Sigmoid colon (tissue), 7 donors: ENCODE data around the gene LRP1B. TPM values are rescaled to one million over a fixed set of nuclear protein-coding genes. Genes with fewer than 3 reads are reported as not detected.

ENCODE experiments used
- DNase-seq: peaks from one replicate; pipeline ENCODE4 v3.0.0-alpha.2; 2019
- H3K27ac ChIP-seq, 4 donors: fragments of 200-600 bp; sonication (generic); one replicate each; pipeline ENCODE4 v1.5.1; 2016 to 2019; ENCODE audit warnings: mild to moderate bottlenecking in 1 of 4
- H3K27me3 ChIP-seq, 3 donors: fragments of 200-600 bp; sonication (generic); one replicate each; pipeline ENCODE4 v1.5.1; 2019; ENCODE audit warnings: mild to moderate bottlenecking in 1 of 3
- H3K36me3 ChIP-seq, 4 donors: fragments of 200-600 bp; sonication (generic); one replicate each; pipeline ENCODE4 v1.5.1; 2016 to 2019
- H3K4me1 ChIP-seq, 4 donors: fragments of 200-600 bp; sonication (generic); one replicate each; pipeline ENCODE4 v1.5.1; 2017 to 2019
- H3K4me3 ChIP-seq, 4 donors: fragments of 200-600 bp; sonication (generic); one replicate each; pipeline ENCODE4 v1.5.1; 2017 to 2019; ENCODE audit warnings: mild to moderate bottlenecking in 2 of 4, moderate library complexity in 1 of 4
- H3K9me3 ChIP-seq, 4 donors: fragments of 200-600 bp in 3 of 4; sonication (generic) in 3 of 4; one replicate each; pipeline versions ENCODE4 v1.5.1 to v1.6.1; 2013 to 2019
- EP300 ChIP-seq, 4 donors: sonication (generic); formaldehyde crosslinking; IDR thresholded peaks; one replicate each; pipeline ENCODE4 v1.6.1; 2017; ENCODE audit warnings: antibody characterized with exemption in 4 of 4
- POLR2A ChIP-seq, 2 donors: fragments of 450-650 bp; IDR thresholded peaks; one replicate each; pipeline ENCODE4 v1.6.1; 2016; ENCODE audit warnings: antibody characterized with exemption in 2 of 2, mild to moderate bottlenecking in 2 of 2, moderate library complexity in 2 of 2
- POLR2AphosphoS5 ChIP-seq, 4 donors: sonication (generic); formaldehyde crosslinking; IDR thresholded peaks; one replicate each; pipeline ENCODE4 v1.6.1; 2017; ENCODE audit warnings: antibody characterized with exemption in 4 of 4
- WGBS, 2 donors: extraction: QIAGEN DNeasy Blood & Tissue Kit; methylation state at CpG; one replicate each; pipeline ENCODE4 v1.1.7; 2013; 5-methylcytosine and 5-hydroxymethylcytosine counted together
- intact Hi-C: fragments of 100-400 bp; cut with DNase I; formaldehyde crosslinking; loops from one replicate; pipeline ENCODE4 v1.15.1; 2023
- polyA plus RNA-seq, 3 donors: library from polyadenylated mRNA; stranded (reverse); fragments of 200-250 nt; gene quantifications; one replicate each; pipeline ENCODE4 v1.2.3, GENCODE V29; 2013
- total RNA-seq, 4 donors: library from RNA; depleted of rRNA; stranded (reverse); fragments of >200 nt; gene quantifications; one replicate each; pipeline ENCODE4 v1.1.0, GENCODE V29; 2016
- TF ChIP-seq, protein P1 (sequence below), 4 experiments: fragments of 450-650 bp in 3 of 4; fragments of 200-600 bp in 1 of 4; IDR thresholded peaks; one replicate each; pipeline ENCODE4 v1.5.1; 2016 to 2019; ENCODE audit warnings: antibody characterized with exemption in 4 of 4, mild to moderate bottlenecking in 3 of 4, moderate library complexity in 2 of 4
- donor health status: healthy with polysubstance abuse.
- donor health status: Bipolar disorder and iron deficiency.
- donor health status: healthy.

The LRP1B gene
- total and polyA plus RNA-seq, 7 donors = 0.06 to 5.1 (median 2.0) TPM; not detected in 1

DNA sequence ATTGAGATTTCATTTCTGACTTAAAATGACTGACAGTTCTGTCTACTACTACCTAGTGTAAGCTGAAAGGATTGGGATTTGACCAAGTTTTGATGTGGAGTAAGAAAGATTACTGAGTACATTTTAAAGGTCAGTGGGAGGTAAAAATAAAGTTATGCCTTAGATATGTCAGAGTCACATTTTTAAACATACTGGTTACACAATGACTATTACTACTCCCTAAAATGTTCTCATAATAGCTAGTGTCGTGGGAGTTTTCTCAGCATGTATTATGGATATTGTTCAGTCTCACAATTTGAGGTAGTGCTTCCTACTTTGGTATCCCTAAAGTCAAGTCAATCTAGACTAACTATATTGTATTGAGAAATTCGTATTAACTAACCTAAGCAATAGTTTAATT, 1092.5 kb downstream of the LRP1B start:
- Histone ChIP-seq H3K4me3 (no peak overlapping the region), H3K36me3 (no peaks in the 10 kb centered on the region), H3K9me3 (no peaks in the 10 kb centered on the region), H3K27me3 (no peaks in the 10 kb centered on the region), H3K4me1 (no peaks in the 10 kb centered on the region), H3K27ac (no peak overlapping the region)
- TF ChIP-seq POLR2AphosphoS5 (IDR thresholded peaks at IDR 0.05) (no peak), POLR2A (IDR thresholded peaks at IDR 0.05) (no peak), EP300 (IDR thresholded peaks at IDR 0.05) (no peak)
- TF ChIP-seq, protein P1, sequence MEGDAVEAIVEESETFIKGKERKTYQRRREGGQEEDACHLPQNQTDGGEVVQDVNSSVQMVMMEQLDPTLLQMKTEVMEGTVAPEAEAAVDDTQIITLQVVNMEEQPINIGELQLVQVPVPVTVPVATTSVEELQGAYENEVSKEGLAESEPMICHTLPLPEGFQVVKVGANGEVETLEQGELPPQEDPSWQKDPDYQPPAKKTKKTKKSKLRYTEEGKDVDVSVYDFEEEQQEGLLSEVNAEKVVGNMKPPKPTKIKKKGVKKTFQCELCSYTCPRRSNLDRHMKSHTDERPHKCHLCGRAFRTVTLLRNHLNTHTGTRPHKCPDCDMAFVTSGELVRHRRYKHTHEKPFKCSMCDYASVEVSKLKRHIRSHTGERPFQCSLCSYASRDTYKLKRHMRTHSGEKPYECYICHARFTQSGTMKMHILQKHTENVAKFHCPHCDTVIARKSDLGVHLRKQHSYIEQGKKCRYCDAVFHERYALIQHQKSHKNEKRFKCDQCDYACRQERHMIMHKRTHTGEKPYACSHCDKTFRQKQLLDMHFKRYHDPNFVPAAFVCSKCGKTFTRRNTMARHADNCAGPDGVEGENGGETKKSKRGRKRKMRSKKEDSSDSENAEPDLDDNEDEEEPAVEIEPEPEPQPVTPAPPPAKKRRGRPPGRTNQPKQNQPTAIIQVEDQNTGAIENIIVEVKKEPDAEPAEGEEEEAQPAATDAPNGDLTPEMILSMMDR (IDR thresholded peaks at IDR 0.05) = no peak
- intact Hi-C loops = no loop called here
- 53 to 74% methylated on average over 2 of the region's 2 CpGs for WGBS, 2 donors
- DNase-seq = no peak

DNA sequence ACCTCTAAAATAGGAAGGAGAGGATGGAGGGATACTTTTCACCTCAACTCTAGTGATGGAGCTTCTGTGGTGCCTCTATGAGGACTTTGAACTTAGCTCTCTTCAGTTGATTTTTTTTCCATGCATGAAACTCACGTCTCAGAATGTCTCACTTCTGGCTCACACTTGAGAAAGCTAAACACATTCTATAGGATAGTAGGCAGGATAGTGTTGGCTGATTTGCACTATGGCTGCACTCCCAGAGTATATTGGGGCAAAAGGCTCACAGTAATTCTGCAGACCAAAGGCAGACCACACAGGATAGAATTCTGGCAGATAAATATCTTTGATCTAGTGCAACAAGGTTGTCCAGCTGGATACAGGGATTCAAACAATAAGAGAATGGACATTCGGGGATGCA, 1093.5 kb downstream of the LRP1B start:
- 53 to 66% methylated on average over 2 of the region's 2 CpGs for WGBS, 2 donors
- Histone ChIP-seq H3K27ac (no peak overlapping the region), H3K9me3 (no peaks in the 10 kb centered on the region), H3K27me3 (no peaks in the 10 kb centered on the region), H3K36me3 (no peaks in the 10 kb centered on the region), H3K4me3 (no peak overlapping the region), H3K4me1 (no peaks in the 10 kb centered on the region)
- TF ChIP-seq POLR2AphosphoS5 (IDR thresholded peaks at IDR 0.05) = no peak
- TF ChIP-seq POLR2A (IDR thresholded peaks at IDR 0.05) = no peak
- no peak for TF ChIP-seq EP300 (IDR thresholded peaks at IDR 0.05)
- TF ChIP-seq, protein P1 (IDR thresholded peaks at IDR 0.05) = no peak
- DNase-seq = no peak
- intact Hi-C loops = no loop called here

DNA sequence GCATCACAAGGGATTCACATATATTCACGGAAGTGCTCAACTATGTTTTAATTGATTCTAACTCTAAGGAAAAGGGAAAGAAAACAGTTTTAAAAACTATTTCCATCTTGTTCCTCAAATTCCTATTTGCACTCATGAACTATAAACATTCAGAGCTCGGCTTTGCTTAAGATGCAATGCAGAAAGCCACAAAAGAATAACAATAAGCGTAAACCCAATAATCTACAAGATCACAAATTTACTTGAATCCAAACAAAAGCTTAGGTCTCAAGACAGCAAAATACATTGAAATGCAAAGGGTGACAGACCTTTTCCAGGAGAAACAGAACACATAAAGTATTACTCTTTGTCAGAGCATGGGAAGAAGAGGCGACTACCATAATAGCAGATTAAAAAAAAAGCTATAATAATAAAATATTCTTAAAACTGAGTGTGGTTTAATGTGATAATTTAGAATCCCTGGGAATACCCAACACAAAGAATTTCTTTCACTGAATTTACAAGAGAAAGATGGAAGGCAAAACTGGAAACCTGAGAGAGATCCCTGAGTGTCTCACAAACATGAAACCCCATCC, 1094.9 kb downstream of the LRP1B start:
- Histone ChIP-seq H3K4me1 (no peaks in the 10 kb centered on the region), H3K36me3 (no peaks in the 10 kb centered on the region), H3K27me3 (no peaks in the 10 kb centered on the region), H3K9me3 (no peaks in the 10 kb centered on the region), H3K27ac (no peak overlapping the region), H3K4me3 (no peak overlapping the region)
- intact Hi-C loops = no loop called here
- no peak for TF ChIP-seq EP300 (IDR thresholded peaks at IDR 0.05)
- TF ChIP-seq POLR2A (IDR thresholded peaks at IDR 0.05) = no peak
- TF ChIP-seq POLR2AphosphoS5 (IDR thresholded peaks at IDR 0.05) = no peak
- TF ChIP-seq, protein P1 (IDR thresholded peaks at IDR 0.05) = no peak
- DNase-seq = no peak
- WGBS, 2 donors = 70 to 73% methylated on average over 4 of the region's 4 CpGs

DNA sequence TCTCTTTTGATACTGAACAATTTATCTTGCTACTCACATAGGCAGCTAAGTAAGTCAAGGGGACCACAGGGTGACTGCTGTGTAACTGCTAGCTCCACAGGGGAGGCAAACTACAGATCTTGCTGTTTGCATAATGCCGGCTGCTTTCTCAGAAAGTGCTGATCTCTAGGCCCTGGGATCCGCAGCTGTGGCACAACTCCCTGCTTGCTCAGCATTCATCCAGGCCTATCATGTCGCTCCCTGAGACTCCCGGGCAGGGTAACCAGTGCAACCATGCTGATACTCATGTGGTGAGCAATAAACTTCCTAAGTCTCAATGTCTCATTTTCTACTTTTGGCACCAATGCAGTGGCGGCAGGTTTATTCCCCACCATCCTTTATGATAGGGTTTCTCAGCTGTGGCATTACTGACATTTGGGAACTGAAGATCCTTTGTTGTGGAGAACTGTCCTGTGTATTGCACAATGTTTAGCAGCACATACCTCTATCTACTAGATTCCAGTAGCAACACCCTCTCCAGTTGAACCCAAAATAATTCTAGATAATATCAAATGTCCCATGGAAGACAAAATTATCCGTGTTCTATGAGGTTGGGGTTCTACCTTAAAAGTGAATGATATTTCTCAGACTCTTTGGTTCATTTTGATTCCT, 1101.3 kb downstream of the LRP1B start:
- H3K27ac ChIP-seq = no peak overlapping the region
- no peak overlapping the region for H3K4me3 ChIP-seq
- no peaks in the 10 kb centered on the region for H3K4me1 ChIP-seq
- H3K9me3 ChIP-seq = peaks cover 0 to 5% (median 3%) of the 10 kb centered on the region in 4 donors
- no peak for DNase-seq
- WGBS, 2 donors = 82 to 88% methylated on average over 6 of the region's 6 CpGs
- intact Hi-C loops = no loop called here
- H3K27me3 ChIP-seq = no peaks in the 10 kb centered on the region
- TF ChIP-seq, protein P1 (IDR thresholded peaks at IDR 0.05) = no peak
- TF ChIP-seq POLR2AphosphoS5 (IDR thresholded peaks at IDR 0.05) (no peak), EP300 (IDR thresholded peaks at IDR 0.05) (no peak), POLR2A (IDR thresholded peaks at IDR 0.05) (no peak)
- no peaks in the 10 kb centered on the region for H3K36me3 ChIP-seq
